ENCODE data around the gene ACACB. TPM values are rescaled to one million over a fixed set of nuclear protein-coding genes. Genes with fewer than 3 reads are reported as not detected.

ACACB gene
- polyA plus RNA-seq, 1 donor from 2014 or later, result 0.22 TPM

GRCh38 chr12:109302358-109302757 is 186.0 kb downstream of the ACACB start:
- H3F3A ChIP-seq (ENCODE audit: insufficient read depth, low read length, poor library complexity, severe bottlenecking), result no peaks in the 10 kb centered on the region
- TF ChIP-seq EP300 (conservative IDR thresholded peaks at IDR 0.05; ENCODE audit: poor library complexity, severe bottlenecking) (no peak), RAD21 (conservative IDR thresholded peaks at IDR 0.05) (no peak), EZH2 (IDR thresholded peaks at IDR 0.05; ENCODE audit: borderline replicate concordance, insufficient read depth, low read length, poor library complexity, severe bottlenecking) (no peak), POLR2AphosphoS5 (IDR thresholded peaks at IDR 0.05) (no peak), MXI1 (conservative IDR thresholded peaks at IDR 0.05; ENCODE audit: poor library complexity, severe bottlenecking) (no peak), CTCF (IDR thresholded peaks at IDR 0.05; ENCODE audit: poor library complexity, severe bottlenecking) (no peak), REST (IDR thresholded peaks at IDR 0.05; ENCODE audit: borderline replicate concordance) (no peak), TAF1 (IDR thresholded peaks at IDR 0.05; ENCODE audit: low read depth) (no peak), SMC3 (conservative IDR thresholded peaks at IDR 0.05; ENCODE audit: poor library complexity) (no peak)
- no peak overlapping the region for H3K4me2 ChIP-seq (ENCODE audit: low read length)
- H3K79me2 ChIP-seq (replicated peaks; ENCODE audit: insufficient read depth, low read length), result no peaks in the 10 kb centered on the region
- no peaks in the 10 kb centered on the region for H3K27me3 ChIP-seq (ENCODE audit: insufficient read depth, low read depth, low read length)
- H3K36me3 ChIP-seq (ENCODE audit: insufficient read depth, low read length), result no peaks in the 10 kb centered on the region
- no peaks in the 10 kb centered on the region for H3K9me2 ChIP-seq (ENCODE audit: insufficient read depth, low read length)
- no peaks in the 10 kb centered on the region for H3K9me3 ChIP-seq (ENCODE audit: low read length)
- no peaks in the 10 kb centered on the region for H4K20me1 ChIP-seq (ENCODE audit: insufficient read depth)
- H3K9ac ChIP-seq (ENCODE audit: low read length), result no peak overlapping the region
- H3K4me3 ChIP-seq (ENCODE audit: low read length), result no peak overlapping the region
- H2AFZ ChIP-seq (ENCODE audit: low read depth, low read length), result no peak overlapping the region
- no peak overlapping the region for H3K27ac ChIP-seq (ENCODE audit: low read length)

- no peak overlapping the region for H3K9ac ChIP-seq (ENCODE audit: low read length)
- H3K4me2 ChIP-seq (ENCODE audit: low read length), result no peak overlapping the region
- no peaks in the 10 kb centered on the region for H3K9me3 ChIP-seq (ENCODE audit: low read length)
- H4K20me1 ChIP-seq (ENCODE audit: insufficient read depth), result no peaks in the 10 kb centered on the region
- no peak overlapping the region for H3K27ac ChIP-seq (ENCODE audit: low read length)
- no peaks in the 10 kb centered on the region for H3K27me3 ChIP-seq (ENCODE audit: insufficient read depth, low read depth, low read length)
- H3F3A ChIP-seq (ENCODE audit: insufficient read depth, low read length, poor library complexity, severe bottlenecking), result no peaks in the 10 kb centered on the region
- no peaks in the 10 kb centered on the region for H3K36me3 ChIP-seq (ENCODE audit: insufficient read depth, low read length)
- no peaks in the 10 kb centered on the region for H3K9me2 ChIP-seq (ENCODE audit: insufficient read depth, low read length)
- no peak overlapping the region for H2AFZ ChIP-seq (ENCODE audit: low read depth, low read length)
- H3K4me3 ChIP-seq (ENCODE audit: low read length), result no peak overlapping the region
- TF ChIP-seq SMC3 (conservative IDR thresholded peaks at IDR 0.05; ENCODE audit: poor library complexity) (no peak), POLR2AphosphoS5 (IDR thresholded peaks at IDR 0.05) (no peak), REST (IDR thresholded peaks at IDR 0.05; ENCODE audit: borderline replicate concordance) (no peak), EP300 (conservative IDR thresholded peaks at IDR 0.05; ENCODE audit: poor library complexity, severe bottlenecking) (no peak), EZH2 (IDR thresholded peaks at IDR 0.05; ENCODE audit: borderline replicate concordance, insufficient read depth, low read length, poor library complexity, severe bottlenecking) (no peak), TAF1 (IDR thresholded peaks at IDR 0.05; ENCODE audit: low read depth) (no peak), CTCF (IDR thresholded peaks at IDR 0.05; ENCODE audit: poor library complexity, severe bottlenecking) (no peak)
- H3K79me2 ChIP-seq (replicated peaks; ENCODE audit: insufficient read depth, low read length), result no peaks in the 10 kb centered on the region
Measured at GRCh38 chr12:109302770-109303169, 186.4 kb downstream of the ACACB start.

Data from neural cell (in vitro differentiated cells).